ACHN (cell line): ENCODE data around the gene DGCR2.

Experiments used
- DNase-seq: peaks from one replicate; pipeline ENCODE4 v3.0.0-alpha.2; 2015
- in situ Hi-C: cut with HindIII; loops from 2 replicates; pipeline ENCODE4 v1.10.0; 2017; ENCODE audit warnings: low sequenced_read_pairs, low pct_ligation_motif_present, low pct_unique_long_range_greater_than_20kb

The DGCR2 gene

DNA sequence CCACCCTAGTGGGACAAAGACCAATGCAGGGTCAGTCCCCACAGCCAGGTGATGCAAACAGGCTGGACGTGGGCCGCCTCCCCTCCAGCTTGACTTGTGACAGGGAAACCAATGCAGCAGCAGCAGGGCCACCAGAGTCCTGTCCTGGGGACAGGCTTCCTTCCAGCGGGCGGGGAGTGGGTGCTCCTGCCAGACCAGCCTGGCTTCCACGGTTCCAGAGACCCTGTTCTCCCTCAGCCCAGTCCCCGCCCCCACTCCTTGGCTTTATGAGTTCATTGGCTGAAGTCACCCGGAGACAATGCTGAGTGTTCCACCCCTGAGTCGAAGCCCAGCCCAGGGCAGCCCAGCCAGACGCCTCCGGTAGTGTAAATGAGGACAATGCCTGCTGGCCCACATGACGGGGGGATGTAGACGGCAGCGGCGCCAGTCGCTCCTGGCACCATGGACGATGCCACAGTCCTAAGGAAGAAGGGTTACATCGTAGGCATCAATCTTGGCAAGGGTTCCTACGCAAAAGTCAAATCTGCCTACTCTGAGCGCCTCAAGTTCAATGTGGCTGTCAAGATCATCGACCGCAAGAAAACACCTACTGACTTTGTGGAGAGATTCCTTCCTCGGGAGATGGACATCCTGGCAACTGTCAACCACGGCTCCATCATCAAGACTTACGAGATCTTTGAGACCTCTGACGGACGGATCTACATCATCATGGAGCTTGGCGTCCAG lies 8.9 kb upstream of the DGCR2 start, which contains the start of gene TSSK2:
TSS of gene TSSK2 (plus strand) at position 350 of the 726 bp plus-strand sequence. CDS start at position 442, 92 bp downstream.
- DNase-seq: no peak
- in situ Hi-C loops: no loop called here

DNA sequence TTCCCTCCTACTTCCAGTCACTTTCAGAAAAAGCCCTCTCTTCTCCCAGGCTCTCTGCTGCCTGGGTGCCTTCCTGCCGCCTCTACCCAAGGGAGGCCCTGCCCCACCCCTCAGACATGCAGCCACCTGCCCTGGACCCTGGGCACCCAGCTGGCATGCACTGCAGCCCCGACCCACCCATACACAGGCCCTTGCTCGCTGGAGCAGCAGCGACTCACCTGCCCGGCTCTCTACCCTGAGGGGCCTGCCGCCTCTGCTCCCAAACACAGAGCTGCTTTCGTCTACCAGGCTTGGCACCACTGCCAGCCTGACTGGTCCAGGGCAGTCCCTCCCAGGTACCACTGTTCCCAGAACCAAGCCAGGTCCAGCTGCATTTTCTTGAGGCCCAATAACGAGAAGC lies 7.7 kb upstream of the DGCR2 start:
- no peak for DNase-seq
- in situ Hi-C loops: no loop called here

DNA sequence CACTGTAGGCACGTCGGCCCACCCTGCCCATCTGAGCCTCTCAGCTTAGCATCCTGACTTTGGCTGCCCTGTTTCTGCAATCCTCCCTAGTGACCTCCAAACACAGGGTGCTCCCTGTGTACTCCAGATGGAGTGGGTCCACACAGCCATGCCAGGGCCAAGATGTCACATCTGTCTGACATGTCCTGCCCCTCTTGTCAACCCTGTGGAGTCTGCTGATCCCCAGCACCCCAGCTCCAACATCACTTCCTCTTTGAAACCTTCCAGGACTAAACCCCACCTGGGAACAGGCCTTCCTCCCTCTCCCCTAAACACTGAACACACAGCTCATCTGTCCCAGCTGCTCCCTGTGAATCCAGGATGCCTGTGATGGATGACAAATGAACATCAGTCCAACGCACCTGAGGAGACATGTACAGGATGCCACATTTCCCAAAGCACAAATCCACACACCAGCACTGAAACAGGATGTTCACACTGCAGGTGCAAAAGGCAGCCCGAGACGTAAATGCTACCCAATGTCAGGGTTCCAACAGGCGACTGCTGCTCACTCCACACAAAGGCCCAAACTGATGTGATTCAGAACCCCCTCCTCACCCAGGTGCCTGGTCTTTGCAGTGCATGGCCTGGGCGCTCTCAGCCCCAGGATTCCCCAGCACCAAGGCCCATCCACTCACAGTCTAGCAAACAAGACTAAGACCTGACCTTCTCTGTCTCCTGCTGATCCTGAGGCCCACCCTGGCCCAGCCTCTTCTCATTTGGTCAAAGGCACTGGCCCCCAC lies 6.9 kb upstream of the DGCR2 start:
- in situ Hi-C loops: no loop called here
- DNase-seq: no peak

DNA sequence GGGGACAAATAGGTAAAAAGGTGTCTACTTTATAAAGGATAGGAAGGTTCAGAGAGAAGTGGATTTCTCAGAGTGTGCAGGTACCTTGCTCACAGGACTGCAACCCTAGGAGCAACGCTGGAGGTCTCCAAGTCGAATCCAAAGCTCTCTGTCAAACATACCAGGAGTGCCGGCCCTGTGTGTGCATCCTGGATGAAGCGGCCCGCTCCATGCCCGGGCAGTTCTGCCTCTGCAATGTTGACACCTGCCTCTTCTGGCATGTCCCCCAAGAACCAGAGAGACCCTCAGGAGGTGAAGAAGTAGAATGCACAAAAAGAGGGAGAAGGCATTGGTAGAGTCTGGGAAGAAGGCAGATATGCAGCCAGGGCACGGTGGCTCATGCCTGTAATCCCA lies 5.8 kb upstream of the DGCR2 start:
- DNase-seq: no peak
- in situ Hi-C loops: no loop called here

GRCh38 chr22:19127329-19128008 lies 5.3 kb upstream of the DGCR2 start:
- no peak for DNase-seq

GRCh38 chr22:19126309-19127273 lies 4.4 kb upstream of the DGCR2 start:
- in situ Hi-C loops: no loop called here
- no peak for DNase-seq

More at GRCh38 chr22:19127329-19128008, 5.3 kb upstream of the DGCR2 start:
- in situ Hi-C loops: no loop called here

DNA sequence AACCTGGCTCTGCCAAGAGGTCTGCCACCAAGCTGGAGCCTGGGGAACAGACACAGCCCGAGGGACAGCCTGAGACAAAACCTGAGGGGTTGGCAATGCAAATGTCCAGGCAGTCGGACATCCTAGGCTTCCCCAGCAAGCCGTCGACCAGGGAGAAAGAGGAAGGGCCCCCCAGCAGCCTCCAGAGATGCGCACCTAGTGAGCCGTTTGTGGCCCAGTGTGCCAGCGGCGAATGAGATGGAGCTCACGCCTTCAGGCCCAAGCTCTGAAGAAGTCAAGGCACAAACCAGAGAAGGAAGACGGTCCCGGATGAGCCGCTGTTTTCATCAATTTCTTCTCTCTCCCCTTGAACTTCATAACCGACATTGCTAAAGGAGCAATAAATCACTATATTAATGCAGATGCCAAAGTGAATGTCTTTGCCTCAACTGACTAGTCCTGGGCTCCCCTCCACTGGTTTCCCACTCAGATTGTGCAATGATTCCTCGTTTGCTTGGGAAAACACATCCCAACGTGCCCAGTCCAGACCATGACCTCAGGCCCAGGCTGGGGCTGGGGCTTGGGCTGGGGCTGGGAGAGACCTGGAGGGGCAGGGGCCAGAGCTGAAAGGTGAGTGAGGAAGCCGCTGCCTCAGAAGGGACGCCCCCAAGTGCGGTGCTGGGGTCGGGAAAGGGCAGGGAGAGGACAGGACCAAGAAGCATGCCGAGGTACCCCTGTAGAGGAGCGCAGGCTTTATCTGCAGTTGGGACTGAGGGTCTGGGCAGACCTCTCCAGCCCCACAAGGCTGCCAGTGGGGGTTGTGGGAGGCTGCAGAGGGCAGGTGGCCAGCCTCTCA lies 3.5 kb upstream of the DGCR2 start:
- no peak for DNase-seq
- in situ Hi-C loops: no loop called here

DNA sequence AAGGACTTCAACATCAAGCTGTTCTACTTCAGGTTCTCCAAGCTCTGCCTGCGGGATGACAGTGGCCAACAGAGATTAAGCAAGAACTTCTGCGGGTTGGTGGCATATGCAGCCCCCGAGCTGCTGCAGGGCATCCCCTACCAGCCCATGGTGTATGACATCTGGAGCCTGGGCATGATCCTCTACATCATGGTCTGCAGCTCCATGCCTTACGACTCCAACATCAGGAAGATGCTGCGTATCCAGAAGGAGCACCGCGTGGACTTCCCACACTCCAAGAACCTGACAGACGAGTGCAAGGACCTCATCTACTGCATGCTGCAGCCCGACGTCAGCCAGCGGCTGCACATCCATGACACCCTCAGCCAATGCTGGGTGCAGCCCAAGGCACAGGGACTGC lies 2.8 kb upstream of the DGCR2 start:
- DNase-seq: no peak
- in situ Hi-C loops: no loop called here

GRCh38 chr22:19124377-19124776 lies 2.2 kb upstream of the DGCR2 start:
- in situ Hi-C loops: no loop called here
- DNase-seq: no peak

DNA sequence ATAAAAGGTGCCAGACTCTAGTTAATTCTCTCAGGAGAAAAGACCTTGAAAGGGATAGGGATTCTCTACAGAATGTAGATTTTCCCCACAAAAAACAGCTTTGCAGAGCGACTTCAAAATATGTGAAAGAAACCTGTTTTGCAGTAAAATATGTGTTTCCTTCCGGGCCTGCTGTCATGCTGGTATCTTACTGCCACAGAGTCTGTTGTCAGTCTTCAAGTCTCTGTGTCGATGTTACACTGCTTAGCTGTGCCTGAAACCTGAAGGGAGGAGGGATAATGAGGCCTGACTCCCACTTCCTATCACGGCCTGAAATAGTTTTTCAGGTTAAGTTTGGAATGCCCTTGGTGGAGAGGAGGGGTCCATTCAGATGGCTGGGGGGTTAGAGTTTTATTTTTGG lies 1.7 kb upstream of the DGCR2 start:
- in situ Hi-C loops: no loop called here
- no peak for DNase-seq

DNA sequence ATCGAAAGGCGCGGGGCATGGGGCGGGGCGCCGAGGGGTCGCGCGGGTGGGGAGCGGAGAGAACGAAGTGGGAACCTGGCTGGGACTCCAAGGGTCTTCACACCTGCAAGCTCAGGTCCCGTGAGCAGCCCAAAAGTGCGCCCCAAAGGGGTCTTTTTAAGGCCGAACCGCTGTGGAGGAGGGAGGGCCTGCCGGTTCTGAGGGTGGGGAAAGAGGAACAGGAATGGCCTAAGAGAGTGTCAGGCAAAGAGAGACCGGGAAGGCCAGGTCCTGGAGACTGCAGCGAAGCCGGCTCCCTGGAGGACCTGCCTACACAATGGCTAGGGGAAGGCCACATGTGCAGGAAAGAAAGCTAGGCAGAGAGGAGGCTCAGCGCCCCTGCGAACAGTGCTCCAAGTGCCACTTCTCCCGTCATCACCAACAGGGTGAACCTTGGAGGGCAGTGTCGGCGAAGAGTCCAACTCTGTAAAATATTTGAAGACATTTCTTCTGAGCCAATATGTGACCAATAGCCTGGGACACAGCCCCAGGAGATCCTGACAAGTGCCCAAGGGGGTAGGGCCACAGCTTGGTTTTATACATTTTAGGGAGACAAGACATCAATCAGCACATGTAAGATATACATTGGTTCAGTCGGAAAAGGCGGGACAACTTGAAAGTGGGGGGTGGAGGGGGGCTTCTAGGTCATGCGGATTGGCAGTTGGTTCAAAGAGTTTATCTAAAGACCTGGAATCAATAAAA lies 710 bp upstream of the DGCR2 start:
- no peak for DNase-seq
- in situ Hi-C loops: no loop called here

DNA sequence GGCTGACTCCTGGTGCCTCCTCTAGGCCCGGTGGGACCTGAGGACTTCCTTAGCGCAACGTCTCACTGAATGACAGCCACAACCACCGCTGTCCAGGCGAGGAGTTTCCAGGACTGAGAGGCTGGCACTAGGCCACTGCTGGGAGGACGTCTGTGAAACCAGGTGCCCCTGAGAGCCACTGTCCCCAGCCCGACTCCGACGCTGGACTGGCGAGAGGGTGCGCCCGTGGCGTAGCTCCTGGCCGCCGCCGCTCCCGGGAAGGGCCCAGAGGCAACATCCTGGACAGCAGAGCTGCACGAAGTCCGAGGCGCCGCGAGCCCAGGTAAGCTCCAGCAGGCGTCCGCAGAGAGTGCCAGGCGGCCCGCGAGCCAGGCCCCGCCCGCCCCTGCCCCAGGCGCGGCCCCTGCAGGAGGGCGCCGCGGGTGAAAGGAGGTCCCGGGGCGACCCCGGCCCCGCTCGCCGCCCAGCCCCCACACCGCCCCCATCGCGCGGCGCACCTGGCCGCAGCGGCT lies 525 bp downstream of the DGCR2 start:
- in situ Hi-C loops: no loop called here
- peak; percentile 20 for DNase-seq

DNA sequence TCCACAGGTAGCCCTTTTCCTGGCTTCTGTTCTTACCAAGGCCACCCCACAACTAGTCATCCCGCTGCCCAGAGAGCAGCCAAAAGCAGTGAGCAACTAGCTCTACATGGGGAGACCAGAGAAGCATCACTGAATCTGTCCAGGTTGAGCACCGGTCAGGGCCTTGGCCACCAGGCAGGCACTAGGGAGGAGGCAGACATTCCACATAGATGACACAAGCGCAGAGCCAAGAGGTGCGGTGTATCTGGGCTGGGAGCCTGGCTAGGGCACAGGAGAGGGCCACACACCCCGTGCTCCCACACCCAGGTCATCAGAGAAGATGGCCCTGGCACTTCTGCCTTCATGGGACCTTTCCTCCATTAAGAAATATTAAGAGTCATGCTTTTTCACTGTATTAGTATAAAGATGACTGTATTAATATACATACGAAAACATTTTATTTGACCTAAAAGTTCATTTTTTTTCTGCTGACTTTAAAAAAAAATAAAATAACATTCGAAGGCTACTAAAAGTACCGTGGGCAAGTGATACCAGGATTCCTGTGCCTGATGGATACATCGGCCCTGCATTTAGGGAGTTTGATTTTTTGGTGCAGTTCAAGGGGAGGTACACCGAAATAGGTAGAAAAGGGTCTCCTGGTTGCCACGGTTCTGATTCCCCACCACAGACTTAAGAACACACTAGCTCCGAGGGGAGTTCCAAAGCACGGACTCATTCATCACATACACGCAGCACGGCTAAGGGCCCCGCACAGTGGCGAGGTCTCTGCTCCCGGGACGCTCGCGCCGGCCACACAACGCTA lies 1.2 kb downstream of the DGCR2 start:
- in situ Hi-C loops: no loop called here
- DNase-seq: peak; percentile 74

DNA sequence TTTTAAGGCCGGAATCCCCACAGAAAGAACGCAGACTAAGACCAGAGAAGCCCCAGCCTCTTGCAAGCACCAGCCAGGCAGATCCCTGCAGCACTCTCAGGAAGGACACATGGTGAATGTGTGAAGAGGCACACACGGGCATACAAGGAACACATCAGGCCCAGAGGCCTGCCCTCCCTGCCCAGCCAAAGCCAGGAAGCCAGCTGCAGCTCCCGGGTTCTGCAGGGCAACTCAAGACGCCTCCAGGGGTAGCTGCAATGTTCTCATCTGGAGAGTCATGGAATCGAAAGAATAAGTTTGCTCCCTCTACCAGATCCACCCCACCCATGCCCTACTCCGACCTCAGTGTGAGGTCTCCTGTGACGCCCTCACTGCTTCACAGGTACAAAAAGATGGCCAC lies 2.3 kb downstream of the DGCR2 start:
- in situ Hi-C loops: no loop called here
- DNase-seq: no peak

DNA sequence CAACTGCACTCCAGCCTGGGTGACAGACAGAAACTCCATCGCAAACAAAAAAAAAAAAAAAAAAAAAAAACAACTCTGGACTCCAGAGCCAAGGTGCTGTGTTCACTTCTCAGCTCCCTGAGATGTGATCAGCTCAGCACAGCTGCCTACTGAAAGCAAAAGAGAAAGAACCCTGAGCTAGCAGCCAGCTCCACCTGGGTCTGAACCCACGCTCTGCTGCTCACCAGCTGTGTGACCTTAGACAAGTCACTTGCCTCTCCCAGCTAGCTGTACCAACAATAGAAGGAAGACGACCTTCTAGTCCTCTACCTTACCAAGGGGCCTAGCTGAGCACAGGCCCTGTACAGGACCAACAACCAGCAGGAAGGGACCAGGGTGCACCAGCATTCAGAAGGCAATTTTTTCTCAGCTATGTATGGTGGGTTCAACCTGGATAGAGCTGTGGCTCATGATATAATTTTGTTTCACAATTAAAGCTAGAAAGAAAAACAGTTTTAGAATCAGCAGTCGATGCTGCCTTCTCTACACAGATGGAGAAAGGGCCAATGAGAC lies 3.8 kb downstream of the DGCR2 start:
- in situ Hi-C loops: no loop called here
- no peak for DNase-seq

- in situ Hi-C loops: no loop called here
- no peak for DNase-seq
Observed at GRCh38 chr22:19117111-19117512, 5.1 kb downstream of the DGCR2 start.
